ENCODE results near the gene RPS24.
"Not testable (repeated sequence)": the region's sequence is repeated elsewhere in the genome, so short reads cannot be mapped to it uniquely, and the experiment has no call there.

Gene RPS24

GRCh38 chr10:78033637-78034470 is at the start of gene RPS24:
Gene RPS24, plus strand, starts transcription at chr10:78033863. Its CDS starts 39 bp downstream, at chr10:78033902.
- peak; percentile 97 for DNase-seq

GRCh38 chr10:77984986-77985385 is 48.7 kb upstream of the RPS24 start:
- no peak for DNase-seq

GRCh38 chr10:77987671-77988255 is 45.9 kb upstream of the RPS24 start:
- no peak for DNase-seq

- DNase-seq, result no peak
Measured at GRCh38 chr10:77989081-77989724, 44.5 kb upstream of the RPS24 start.

GRCh38 chr10:77993620-77994019 is 40.0 kb upstream of the RPS24 start:
- no peak for DNase-seq

GRCh38 chr10:77998780-77999179 is 34.9 kb upstream of the RPS24 start:
- DNase-seq, result not testable (repeated sequence)

GRCh38 chr10:78000206-78000605 is 33.5 kb upstream of the RPS24 start:
- DNase-seq, result no peak

GRCh38 chr10:78000956-78001472 is 32.6 kb upstream of the RPS24 start:
- no peak for DNase-seq

GRCh38 chr10:78002541-78003288 is 30.9 kb upstream of the RPS24 start:
- DNase-seq, result no peak

- DNase-seq, result no peak
Measured at GRCh38 chr10:78004215-78005026, 29.2 kb upstream of the RPS24 start.

GRCh38 chr10:78007172-78007571 is 26.5 kb upstream of the RPS24 start:
- DNase-seq, result no peak

GRCh38 chr10:78009662-78010061 is 24.0 kb upstream of the RPS24 start:
- no peak for DNase-seq

- DNase-seq, result no peak
Measured at GRCh38 chr10:78010278-78010677, 23.4 kb upstream of the RPS24 start.

GRCh38 chr10:78011065-78011464 is 22.6 kb upstream of the RPS24 start:
- no peak for DNase-seq

- no peak for DNase-seq
Measured at GRCh38 chr10:78013564-78013963, 20.1 kb upstream of the RPS24 start.

- no peak for DNase-seq
Measured at GRCh38 chr10:78015546-78015945, 18.1 kb upstream of the RPS24 start.

GRCh38 chr10:78017856-78018255 is 15.8 kb upstream of the RPS24 start:
- no peak for DNase-seq

- DNase-seq, result no peak
Measured at GRCh38 chr10:78019264-78019663, 14.4 kb upstream of the RPS24 start.

GRCh38 chr10:78021201-78021600 is 12.5 kb upstream of the RPS24 start:
- DNase-seq, result no peak

- DNase-seq, result no peak
Measured at GRCh38 chr10:78023741-78024140, 9.9 kb upstream of the RPS24 start.

GRCh38 chr10:78025685-78026364 is 7.8 kb upstream of the RPS24 start:
- DNase-seq, result no peak

Data from MV-4-11 (cell line).